Measurements from ENCODE around the gene KLK12.

DNA sequence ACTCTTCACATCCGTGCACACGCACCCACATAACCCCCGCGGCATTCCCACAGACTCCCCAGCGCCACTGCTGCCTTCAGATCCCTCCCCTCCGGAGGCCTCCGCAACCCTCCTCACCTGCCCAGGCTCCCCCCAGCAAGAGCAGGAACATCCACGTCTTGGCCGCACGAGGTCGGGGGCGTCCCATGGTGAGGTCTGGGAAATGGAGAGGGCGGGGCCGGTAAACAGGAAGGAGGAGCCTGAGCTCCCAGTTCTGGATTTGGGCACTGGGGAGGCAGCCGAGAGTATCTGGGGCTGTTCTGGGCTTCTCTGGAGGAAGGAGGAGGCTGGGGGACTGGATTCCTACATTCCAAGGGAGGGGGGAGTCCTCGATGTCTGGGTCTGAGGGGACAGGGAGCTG, 33.8 kb downstream of the KLK12 start:
- no peak for TF ChIP-seq CTCF (conservative IDR thresholded peaks at IDR 0.05 in 1 of 2, IDR thresholded peaks at IDR 0.05 in 1 of 2; ENCODE audit: low read depth in 1 of 2, low read length in 2 of 2)
- no peak for TF ChIP-seq EZH2 (IDR thresholded peaks at IDR 0.05; ENCODE audit: low read length, missing control alignments)

Data from fibroblast of lung (primary cell).